ENCODE results near the gene ANKRD17.
"Not testable (repeated sequence)": the region's sequence is repeated elsewhere in the genome, so short reads cannot be mapped to it uniquely, and the experiment has no call there.

Gene ANKRD17

GRCh38 chr4:73244945-73245601 is 13.5 kb downstream of the ANKRD17 start:
- no peak for DNase-seq (ENCODE audit: low spot score)

DNA sequence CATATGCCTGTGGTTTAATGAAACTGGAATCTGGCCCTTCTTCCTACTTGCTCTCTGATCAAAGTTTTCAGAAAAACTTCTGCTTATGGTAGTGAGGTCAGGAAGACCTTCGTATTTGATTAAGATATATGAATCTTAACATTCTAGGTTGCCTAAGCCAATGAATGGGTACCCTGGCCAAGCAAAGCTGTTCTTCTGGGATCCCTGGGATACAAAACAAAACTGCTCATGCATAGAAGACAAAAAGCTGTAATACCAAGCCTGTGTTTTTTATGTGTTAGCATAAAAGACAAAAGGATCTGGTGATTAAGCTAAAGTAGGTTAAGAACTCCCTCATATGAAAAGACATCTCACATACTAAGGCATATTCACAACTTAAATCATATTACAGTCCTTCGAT is 21.6 kb downstream of the ANKRD17 start:
- DNase-seq (ENCODE audit: low spot score) = no peak

DNA sequence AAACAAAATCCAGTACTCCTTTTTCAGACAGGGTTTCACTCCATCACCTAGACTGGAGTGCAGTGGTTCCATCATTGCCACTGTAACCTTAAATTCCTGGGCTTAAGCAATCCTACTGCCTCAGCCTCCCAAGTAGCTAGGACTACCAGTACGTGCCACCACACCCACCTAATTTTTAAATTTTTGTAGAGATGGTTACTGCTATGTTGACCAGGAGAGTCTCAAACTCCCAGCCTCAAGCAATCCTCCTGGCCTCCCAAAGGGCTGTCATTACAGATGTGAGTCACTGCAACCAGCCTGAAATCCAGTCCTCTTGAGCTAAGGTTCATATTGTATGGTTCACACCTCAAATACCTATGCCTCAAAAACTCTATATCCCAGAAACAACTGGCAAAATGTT is 22.4 kb downstream of the ANKRD17 start:
- DNase-seq (ENCODE audit: low spot score) = no peak

DNA sequence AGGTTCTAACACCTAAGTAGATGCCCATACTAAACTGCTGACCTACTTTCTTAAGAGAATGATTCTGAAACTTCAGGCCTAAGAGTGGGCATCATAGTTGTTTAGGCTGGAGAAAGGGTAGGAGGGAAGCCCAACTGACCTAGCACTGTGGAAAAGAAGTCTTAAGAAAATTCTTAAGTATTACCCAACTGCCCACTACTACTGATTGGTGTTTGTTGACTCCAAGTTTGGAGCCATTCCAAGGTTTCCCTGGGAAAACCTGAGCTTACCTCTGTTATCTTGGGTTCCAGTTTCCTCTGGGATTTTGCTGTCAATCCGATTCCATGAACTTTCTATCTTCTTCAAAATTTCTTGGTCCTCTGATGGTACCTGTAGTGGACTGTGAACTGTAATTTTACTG is 23.9 kb downstream of the ANKRD17 start:
- no peak for DNase-seq (ENCODE audit: low spot score)

DNA sequence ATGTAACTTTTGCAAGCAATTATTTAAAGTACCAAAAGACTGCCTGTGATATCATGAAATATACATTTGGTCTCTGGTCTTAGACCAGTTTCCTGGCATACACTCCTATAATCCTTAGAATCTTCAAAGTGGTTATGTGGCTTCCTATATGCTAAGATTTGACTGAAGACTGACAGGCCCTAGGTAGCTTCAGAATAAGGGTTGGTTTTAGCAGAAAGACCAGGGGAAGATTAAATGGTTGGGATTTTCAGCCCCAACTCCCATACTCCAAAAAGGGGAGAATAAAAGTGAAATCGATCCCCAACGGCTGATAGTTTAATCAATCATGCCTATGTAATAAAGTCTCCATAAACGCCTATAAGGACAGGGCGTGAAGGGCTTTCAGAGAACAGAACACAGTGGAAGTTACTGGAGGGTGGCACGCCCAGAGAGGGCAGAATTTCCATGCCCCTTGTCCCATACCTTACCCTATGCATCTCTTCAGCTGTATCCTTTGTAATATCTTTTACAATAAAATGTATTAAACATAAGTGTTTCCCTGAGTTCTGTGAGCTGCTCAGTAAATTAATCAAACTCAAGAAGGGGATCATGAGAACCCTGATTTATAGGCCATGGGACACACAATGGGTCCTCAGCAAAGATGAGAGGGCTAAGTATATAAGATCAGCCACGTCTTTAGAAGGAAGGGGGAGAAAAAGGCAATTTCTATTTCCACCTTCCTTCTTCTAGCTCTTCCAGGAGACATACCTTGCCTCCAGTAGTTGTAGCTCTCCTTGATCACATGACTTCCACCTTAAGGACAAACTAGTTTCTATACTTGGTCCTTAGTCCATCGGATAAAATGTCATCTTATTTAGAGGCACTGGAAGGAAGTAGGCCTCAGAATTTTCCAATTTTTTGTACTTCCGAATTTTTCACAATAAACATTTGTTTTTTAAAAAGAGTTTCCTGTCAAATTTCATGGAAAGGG is 26.8 kb downstream of the ANKRD17 start:
- DNase-seq (ENCODE audit: low spot score) = no peak

DNA sequence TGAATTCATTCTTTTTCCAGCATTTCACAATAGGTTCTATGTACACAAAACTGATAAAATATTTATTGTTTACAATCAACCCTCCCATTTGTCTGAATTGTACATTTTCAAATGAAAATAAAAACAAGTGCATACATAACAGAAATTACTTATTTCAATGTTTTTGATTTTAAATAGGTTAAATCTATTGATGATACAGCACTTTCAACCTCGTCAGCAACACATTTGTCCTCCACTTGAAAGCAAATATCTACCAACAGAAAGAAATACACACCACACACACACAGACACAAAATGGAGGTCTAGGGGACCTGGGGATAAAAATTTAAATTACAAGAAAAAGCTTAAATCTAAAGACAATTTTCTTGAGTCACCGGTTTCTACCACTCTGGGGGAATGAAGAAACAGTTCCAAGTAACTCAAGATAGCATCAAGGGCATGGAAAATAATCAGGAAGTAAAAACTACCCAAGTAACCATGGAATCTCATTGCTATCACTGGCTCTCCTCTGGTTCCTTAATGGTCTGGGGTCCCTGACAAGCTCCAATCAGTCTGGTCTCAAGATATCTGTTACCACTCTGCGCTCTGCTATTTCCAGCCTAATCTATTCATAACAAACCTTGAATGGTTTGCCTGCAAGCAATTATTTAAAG is 27.6 kb downstream of the ANKRD17 start:
- no peak for DNase-seq (ENCODE audit: low spot score)

DNA sequence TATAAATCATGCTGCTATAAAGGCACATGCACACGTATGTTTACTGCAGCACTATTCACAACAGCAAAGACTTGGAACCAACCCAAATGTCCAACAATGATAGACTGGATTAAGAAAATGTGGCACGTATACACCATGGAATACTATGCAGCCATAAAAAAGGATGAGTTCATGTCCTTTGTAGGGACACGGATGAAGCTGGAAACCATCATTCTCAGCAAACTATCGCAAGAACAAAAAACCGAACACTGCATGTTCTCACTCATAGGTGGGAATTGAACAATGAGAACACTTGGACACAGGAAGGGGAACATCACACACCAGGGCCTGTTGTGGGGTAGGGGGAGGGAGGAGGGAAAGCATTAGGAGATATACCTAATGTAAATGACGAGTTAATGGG is 29.8 kb downstream of the ANKRD17 start:
- not testable (repeated sequence) for DNase-seq (ENCODE audit: low spot score)

DNA sequence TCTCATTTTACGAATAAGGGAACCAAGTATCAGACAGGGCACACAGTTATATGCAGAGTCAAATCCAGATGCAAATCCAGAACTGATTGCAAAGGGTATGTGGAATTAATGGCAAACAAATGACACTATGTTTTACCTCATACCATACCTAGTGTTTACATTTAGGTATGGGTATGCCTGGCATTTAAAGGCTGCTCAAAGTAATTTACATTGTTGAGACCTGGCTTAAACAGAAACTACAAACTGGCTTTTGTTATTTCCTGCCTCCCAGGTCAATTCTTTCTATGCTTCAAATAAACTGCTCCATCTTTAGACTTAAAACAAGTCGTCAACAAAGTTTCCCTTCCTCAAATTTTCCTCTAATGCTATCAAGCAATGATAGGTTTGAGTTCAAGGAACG is 33.7 kb downstream of the ANKRD17 start:
- DNase-seq (ENCODE audit: low spot score) = no peak

DNA sequence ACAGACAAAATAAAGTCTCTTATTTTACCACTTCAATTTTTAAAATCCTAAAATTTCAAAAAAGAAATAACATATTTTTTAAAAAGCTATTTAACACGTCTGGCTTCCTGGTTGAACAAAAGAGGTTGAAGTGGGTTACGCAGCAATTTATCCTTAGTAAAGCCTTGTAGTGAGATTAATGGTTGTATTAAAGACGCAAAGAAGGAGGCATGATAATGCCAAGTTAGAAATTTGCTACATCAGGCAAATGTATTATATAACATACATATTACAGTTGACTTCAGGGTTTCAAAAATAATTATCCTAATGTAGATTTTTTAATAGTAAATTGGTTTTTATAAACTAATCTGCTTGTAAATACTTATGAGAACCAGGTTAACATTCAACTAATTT is 35.3 kb downstream of the ANKRD17 start:
- no peak for DNase-seq (ENCODE audit: low spot score)

DNA sequence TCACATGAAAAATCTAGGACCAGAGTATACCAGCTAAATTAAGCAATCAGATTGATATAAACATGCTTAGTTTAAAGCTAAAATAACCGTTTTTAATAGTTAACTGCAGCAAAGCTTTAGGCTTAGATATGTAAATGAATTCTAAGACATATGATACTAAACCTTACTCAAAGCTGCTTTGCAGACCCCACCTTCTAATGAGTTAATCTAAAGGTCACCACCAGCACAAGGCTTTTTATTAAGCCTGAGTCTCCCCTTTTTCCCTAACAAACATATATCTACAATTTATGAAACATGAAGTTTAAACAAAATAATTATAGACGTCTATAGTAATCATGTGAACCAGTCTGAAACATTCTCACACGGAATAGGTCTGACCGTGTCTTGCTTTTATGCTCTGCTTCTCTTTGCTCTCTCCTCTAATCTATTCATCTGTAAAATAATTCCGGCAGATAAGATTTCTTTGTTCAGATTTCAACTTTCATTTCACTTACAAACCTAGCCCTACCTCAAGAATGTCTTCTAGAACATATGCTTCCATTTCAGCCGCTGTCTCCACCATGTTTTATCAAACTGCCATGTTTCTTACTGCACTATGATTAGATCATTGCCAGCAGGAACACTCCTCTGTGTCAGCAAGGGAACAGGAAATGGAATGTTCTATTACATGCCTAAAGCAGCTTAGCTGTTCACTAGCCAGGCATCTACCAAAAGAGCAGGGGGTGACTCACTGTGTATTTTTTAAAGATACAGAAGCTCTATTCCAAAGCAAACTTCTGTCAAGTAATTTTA is 35.9 kb downstream of the ANKRD17 start:
- peak; percentile 76 for DNase-seq (ENCODE audit: low spot score)

DNA sequence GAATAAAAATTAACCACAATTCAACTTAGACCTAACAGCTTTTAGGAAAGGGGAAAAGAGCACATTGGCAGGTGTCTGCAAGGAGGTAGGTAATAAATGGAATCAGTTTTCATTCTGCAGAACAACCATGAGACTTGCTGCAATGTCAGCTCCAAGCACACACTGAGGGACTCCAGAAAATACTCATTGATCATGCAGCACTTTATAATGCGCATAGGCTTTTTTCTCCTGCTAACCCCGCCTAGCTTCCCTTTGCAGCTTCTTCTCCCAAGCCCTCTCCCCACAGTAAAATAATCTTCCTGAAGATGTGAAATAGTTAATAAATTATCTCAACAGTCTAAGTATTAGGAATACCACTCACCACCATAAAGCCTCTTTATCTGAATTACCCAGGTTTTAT is 36.9 kb downstream of the ANKRD17 start:
- no peak for DNase-seq (ENCODE audit: low spot score)

GRCh38 chr4:73220815-73221214 is 37.8 kb downstream of the ANKRD17 start:
- DNase-seq (ENCODE audit: low spot score) = no peak

- peak; percentile 39 for DNase-seq (ENCODE audit: low spot score)
Observed at GRCh38 chr4:73213916-73214653, 44.5 kb downstream of the ANKRD17 start.

DNA sequence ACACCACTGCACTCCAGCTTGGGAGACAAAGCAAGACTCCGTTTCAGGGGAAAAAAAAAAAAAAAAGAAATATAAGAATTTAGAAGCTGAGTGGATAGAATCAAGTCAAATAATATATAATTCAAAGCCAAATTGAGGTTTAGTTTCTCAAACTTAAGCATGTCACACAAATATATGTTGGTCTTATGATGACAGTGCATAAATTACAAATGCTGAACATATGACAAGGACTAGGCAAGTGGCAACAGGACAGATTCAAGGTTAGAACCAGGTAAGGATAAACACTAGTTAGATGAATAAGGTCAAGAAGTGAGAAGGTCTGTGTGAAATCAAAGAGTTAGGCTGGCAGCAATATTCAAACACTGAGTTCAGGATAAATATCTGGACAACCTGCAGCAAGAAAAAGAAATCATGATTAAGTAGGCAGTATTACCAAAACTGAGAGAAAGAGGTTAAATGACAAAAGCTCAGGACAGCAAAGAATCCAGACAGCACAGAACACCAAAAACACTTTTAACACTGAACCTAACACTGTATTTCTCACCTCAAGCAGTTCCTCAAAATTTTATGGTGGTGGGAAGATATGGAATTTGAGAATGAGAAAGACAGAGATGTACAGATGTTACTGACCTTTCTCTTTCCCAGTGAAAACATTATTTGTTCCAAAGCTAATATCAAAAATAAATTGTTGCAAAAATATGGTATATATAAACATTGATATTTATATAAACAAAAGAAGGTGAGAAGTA is 45.4 kb downstream of the ANKRD17 start:
- no peak for DNase-seq (ENCODE audit: low spot score)

DNA sequence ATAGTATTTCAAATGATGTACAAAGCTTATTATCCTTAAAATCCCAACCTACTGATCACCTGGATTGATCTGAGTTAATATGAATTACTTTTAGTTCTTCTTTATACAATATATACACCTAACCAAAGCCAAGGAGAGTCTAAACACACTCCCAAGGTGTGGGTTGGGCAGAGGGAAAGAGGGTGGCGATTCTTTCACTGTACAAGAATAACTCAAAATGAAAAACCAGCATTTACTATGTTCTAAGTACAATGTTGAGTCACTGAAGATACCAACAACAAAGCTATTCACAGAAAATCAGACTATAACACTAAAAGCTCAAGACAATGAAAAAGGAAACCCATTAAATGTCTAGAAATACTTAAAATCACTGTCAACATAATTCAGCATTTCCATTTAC is 46.6 kb downstream of the ANKRD17 start:
- DNase-seq (ENCODE audit: low spot score) = no peak

DNA sequence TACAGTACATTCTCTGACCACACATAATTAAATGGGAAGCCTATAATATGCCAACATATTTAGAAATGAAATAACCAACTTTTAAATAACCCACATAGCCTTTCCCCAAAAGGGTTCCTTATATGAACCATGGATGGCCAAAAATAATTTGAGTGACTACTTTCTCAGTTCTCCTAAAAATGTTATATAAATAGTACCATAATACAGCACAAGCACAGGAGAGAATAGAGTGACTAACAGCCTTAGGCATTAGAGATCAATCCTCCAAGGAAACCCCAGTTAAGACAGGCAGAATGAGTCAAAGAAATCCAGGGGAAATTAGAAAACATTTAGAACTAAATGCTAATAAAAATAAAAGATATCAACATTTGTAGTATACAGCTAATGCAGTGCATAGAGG is 50.2 kb downstream of the ANKRD17 start:
- DNase-seq (ENCODE audit: low spot score) = peak; percentile 30

DNA sequence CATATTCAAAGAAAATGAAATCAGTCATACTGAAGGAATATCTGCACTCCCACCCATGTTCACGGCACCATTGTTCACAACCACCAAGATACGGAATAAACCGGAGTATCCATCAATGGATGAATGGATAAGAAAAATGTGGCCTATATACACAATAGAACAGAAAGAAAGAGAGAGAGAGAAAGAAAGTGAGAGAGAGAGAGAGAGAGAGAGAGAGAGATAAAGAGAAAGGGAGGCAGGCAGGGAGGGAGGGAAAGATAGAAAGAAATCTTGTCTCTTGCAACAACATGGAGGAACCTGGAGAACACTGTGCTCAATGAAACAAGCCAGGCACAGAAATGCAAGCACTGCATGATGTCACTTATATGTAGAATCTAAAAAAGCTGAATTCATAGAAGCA is 52.4 kb downstream of the ANKRD17 start:
- no peak for DNase-seq (ENCODE audit: low spot score)

DNA sequence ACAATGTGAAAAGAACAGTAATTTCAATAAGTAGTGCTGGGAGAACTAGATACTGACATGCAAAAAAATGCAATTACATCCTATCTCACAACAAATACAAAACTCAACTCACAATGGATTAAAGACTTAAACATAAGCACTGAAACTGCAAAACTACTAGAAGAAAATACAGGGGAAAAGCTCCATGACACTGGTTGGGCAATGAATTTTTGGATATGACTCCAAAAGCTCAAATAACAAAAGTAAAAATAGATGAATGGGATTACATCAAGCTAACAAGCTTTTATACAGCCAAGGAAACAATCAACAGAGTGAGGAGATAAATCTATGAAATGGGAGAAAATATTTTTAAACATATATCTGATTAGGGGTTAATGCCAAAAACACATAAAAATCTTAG is 53.1 kb downstream of the ANKRD17 start:
- DNase-seq (ENCODE audit: low spot score) = no peak

DNA sequence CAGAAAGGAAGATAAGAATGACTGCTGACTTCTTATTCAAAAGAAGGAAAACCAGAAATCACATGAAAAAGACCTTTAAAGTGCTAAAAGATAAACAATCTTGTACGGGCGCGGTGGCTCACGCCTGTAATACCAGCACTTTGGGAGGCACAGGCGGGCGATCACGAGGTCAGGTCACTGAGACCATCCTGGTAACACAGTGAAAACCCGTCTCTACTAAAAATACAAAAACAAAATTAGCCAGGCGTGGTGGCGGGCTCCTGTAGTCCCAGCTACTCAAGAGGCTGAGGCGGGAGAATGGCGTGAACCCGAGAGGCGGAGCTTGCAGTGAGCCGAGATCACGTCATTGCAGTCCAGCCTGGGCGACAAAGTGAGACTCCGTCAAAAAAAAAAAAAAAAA is 54.6 kb downstream of the ANKRD17 start:
- not testable (repeated sequence) for DNase-seq (ENCODE audit: low spot score)

GRCh38 chr4:73197220-73197619 is 61.4 kb downstream of the ANKRD17 start:
- DNase-seq (ENCODE audit: low spot score) = no peak

DNA sequence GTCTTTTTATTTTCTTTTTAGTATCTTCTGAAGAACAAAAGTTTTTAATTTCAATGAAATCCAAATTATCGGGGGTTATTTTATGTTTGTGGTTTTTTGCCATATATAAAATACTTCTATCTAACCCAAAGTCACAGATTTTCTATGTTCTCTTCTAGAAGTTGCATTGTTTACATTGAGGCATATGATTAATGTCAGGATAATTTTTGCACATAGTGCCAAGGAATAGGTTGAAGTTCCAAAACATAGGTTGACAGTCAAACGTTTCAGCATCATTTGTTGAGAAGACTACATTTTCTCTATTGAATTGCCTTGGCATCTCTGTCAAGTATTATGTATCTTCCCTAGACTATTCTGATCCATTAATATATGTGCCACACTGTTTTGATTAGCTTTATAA is 64.5 kb downstream of the ANKRD17 start:
- no peak for DNase-seq (ENCODE audit: low spot score)

All from hepatic stellate cell (primary cell).